HuH-7 (cell line): Measurements from ENCODE around the gene SH3GLB2.
"Not testable (repeated sequence)": the region's sequence is repeated elsewhere in the genome, so short reads cannot be mapped to it uniquely, and the experiment has no call there.

ENCODE experiments used
- DNase-seq: peaks from one replicate; pipeline ENCODE4 v3.0.0; 2011; ENCODE audit warnings: low spot score

Gene SH3GLB2

DNA sequence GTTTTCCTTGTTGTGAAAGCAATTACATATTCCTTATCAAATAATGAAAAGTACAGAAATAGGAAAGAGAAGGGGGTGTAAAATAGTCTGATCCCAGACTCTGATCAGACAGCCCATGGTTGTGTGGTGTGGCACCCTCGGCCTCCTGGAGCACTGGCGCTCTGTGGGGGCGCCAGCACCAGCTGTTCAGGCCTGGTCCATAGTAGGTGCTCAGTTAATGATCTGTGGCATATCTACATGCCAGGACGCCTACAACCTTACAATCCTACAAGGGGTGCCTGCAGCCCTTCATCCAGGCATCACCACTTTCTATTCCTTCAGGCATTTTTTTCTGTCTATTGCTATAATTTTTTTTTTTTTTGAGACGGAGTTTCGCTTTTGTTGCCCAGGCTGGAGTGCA is 24.9 kb upstream of the SH3GLB2 start:
- DNase-seq: no peak

DNA sequence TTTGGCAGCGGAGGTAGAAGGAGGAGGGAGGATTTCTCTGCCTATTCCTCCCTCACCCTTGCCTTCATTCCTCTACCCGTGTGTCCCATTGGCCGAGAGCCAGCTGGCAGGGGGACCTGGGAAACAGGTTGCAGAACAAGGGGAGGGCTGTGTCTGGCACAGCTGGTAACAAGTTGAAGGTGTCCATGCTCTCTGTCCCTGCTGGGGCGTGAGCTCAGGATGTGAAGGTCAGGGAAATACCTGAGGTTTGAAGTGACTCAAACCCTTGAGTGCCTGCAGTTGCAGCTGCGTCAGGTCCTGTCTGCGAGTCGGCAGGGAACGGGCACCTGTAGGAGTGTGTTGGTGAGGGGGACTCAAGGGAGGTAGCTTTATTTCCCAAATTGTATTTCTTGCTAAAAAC is 24.5 kb upstream of the SH3GLB2 start:
- no peak for DNase-seq

DNA sequence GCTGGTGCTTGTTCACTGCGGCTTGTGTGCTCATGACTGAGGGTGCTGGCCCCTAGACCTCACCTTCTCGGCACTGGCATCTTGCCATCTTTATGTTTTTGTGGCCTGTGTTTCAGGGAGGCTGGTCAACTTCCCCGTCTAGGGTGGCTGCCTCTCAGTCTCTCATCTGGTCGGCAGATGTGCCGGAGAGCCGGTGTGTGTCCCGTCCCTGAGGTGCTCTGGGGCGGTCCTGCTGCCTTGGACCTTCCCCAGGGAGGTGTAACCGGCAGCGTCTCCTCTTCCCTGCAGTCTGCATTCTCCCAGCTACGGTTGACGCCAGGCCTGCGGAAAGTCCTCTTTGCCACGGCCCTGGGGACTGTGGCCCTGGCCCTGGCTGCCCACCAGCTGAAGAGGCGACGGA is 13.9 kb upstream of the SH3GLB2 start:
- DNase-seq: no peak

DNA sequence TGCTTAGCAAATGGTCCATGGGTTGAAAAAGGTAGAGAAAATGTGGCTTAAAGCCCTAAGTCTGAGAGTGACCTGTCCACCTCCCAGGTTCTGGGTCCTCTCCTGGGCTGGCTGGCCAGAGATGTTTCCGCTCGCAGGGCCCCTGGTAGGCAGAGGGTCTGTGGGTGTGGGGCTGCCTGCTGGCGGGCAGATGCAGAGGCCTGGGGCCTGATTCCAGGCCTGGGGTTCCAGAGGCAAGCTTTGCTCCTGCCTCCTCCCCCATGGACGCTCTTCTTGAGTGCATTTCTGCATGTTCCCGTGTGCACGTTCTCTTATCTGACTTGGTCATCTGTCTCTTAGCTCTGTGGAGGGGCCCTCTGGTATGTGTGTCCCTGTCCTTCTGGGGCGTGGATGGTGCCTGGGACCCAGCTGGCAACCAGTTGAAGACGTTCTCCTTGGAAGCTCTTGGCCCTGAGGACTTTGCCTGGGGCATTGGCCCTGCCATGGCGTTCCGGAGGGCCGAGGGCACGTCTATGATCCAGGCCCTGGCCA is 12.0 kb upstream of the SH3GLB2 start:
- no peak for DNase-seq

DNA sequence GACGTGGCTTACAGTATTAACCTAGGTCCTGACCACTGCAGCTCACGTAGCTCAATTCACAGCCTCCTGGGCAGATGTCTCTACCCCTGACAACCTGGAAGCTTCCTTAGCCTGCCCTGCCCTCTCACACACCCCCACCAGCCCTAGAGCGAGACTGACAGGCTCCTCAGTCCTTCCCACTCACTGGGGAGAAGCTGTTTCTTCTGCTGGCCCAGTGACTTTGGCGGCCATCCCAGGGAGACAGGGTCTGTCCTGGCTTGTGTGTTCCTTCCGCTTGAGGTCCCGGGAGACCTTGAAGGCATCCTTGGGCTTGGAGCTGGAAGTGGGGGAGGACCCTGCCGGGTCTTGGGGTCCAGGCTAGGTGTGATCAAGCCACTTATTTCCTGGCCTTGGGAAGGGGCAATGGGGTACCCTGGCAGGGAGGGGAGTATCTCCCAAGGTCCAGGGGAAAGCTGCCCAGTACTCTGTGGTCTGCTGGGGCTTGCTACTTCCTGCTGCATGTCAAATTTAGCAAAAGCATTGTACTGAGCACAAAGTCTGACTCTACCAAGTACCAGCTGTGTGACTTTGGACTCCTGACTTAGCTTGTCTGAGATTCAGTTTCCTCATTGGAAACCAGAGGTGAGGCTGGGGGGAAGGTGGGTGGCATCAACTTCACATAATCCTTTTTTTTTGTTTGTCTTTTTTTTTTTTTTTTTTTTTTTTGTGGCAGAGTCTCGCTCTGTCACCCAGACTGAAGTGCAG is 10.2 kb upstream of the SH3GLB2 start:
- no peak for DNase-seq

DNA sequence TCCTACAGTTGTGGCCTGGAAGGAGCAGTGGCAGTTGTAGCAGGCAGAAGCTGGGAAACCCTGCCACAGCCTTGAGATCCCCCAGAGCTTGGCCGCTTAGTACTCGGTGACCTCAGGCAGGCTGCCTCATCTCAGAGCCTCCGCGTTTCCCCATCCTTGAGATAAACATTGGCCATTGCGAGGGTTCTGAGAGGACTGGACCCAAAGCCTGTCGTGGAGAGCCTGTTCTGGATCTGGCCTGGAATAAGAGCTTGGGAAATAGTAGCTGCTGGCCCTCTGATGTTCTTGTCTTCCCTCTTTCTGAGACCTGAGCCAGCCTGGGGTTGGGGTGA is 9.6 kb upstream of the SH3GLB2 start:
- no peak for DNase-seq

DNA sequence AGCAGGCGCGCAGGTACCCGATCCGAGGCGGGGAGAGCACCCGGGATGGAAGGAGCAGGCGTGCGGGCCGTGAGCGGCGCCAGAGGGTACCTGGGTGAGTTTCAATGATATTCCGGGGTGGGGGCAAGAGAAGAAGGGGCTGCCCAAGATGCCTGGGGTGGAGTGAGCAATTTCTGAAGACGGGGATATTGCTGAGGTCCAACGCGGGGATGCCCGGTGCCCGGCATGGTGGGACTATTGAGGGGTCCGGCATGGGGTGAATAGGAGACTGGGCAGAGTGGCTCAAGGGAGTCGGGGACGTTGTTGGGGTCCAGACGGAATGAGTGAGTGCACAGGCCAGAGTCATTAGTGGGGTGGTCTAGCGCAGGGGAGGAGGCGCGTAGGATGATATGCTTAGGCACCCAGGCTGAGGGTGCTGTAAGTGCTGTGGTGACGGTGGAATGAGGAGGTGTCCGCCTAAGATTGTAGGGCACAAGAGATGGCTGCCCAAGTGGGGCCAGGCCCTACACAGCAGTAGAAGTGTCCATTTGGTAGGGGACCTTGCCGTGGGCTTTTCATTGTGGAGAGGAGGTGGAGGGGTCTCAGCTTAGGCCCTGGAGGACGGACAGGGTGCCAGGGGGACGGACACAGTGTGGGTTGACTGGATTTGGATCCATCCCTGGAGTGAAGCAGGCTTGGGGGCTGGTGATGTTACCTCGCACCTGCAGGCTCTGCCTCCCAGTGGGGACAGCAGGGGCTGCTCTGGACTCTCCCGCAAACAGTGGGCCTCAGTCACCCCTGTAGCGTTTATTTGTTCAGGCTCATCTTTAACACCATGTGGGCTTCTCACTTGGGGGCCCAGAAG is 9.0 kb upstream of the SH3GLB2 start:
- no peak for DNase-seq

DNA sequence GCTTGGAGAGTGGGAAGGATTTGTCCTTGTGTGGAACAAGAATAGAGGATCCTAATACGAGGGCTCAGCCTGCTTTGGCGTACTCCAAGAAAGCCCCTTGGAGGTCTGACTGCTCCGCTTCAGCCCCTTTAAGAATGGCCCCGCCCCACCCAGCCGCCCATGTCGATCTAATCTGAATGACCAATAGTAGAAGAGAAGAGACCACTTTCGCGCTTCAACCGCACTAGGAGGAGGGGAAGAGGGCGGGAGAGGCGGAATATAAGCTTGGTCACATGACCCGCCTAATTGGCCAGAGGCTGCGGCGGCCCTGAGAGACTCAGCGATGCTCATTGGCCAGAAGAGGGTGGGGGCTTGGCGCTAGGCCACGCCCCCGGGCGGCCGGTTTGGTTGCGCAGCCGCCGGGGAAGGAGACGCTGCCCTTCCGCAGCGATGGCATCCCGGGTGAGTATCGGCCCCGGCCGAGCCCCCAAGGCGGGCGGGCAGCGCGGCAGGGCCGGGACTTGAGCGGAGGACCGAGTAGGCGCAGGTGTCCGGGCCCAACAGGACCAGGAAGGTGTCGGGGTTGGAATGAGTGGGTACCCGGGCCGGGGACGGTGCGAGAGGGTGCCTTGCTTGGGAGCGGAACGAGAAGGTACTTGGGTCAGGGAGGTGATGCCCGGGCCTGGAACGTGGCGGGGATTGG is 8.3 kb upstream of the SH3GLB2 start, which contains the start of gene MIGA2:
Gene MIGA2 (plus strand): TSS at position 386 of the 682 bp plus-strand sequence. CDS start 3,969 bp downstream, outside the sequence.
- peak; percentile 99 for DNase-seq

DNA sequence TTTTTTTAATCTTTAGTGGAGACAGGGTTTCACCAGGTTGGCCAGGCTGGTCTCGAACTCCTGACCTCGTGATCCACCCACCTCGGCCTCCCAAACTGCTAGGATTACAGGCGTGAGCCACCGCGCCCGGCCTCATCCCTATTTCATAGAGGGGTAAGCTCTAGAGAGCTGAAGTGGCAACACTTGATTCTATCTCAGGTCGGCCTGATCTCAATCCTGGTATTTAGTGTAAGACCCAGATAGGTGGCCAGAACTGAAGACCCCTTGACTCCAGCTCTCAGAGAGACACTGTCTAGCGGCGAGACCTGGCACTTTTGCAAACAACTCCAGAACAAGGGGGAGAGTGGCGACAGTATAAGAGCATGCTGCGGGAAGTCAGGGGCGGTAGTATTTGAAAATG is 7.7 kb upstream of the SH3GLB2 start:
- DNase-seq: not testable (repeated sequence)

DNA sequence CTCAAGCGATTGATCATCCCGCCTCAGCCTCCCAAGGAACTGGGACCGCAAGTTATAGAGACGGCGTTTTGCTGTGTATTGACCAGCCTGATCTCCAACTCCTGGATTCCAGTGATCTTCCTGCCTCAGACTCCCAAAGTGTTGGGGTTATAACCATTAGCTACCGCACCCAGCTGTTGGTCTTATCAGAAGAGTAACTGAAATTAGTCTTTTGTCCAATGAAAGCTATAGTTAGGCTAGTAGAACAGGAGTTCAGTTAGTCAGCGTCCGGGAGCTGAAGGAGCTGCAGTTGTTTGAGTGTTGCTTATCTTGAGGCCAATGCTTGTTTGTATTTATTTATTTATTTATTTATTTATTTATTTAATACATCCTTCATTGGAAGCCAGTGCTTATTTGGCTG is 5.1 kb upstream of the SH3GLB2 start:
- DNase-seq: no peak

DNA sequence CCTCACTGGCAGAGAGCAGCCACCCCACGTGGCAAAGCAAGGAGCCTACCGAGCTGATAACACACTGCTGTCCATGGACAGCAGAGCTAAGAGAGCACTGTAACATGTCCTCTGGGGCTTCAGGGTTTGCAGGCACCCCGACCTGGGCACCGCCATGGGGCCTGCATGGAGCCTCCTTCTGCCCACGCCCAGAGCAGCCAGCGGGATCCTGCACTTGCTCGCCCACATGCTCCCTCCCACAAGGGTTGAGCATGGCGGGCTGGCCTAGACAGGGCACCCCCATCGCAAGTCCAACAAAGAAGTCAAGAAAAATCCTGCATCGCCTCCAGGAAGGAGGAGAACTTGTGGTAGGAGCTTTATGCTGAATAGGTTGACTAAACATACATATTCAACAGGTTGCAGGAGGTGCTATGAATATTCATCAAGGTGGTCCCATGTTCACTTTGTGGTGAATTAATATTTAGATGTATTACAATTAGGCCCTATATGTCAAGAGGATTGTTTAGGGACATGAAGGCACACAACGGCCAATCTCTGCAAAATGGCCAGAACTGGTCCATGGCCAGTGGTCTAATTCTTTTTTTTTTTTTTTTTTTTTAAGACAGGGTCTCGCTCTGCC is 4.5 kb upstream of the SH3GLB2 start:
- DNase-seq: no peak

DNA sequence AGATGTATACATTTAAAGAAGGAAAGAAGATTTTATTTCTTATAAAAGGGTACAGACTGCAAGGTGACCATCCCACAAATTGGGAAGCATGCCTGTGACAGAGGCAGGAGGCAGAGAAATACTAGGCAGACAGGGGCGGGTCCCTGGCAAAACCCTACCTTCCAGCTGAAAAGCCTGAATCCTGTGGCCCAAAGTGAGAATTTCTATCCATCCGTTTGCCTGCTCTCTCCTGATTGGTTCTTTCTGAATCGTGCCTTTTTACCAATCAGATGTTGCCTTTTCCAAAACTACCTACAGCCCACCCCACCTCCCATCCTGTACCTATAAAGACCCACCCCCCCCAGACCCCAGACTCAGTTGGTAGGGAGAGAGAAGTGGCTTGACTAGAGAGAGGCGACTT is 3.4 kb upstream of the SH3GLB2 start:
- DNase-seq: no peak

DNA sequence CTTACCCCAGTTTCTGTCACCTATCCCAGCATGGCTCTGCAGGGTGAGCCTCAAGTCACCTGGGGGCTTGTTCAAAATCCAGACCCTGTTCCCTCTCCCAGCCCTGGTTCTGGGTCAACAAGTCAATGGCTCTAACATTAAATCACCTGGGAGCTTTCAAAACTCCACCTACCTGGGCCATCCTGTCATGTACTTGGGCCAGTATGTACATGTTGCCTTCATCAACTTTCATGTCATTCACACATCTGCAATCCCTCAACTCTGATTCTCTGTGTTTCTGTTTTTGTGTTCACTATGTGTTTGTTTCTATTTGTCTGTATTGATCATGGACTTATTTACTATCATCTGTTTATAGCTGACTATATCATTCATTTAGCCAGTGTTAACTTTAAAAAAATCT is 2.1 kb upstream of the SH3GLB2 start:
- no peak for DNase-seq

DNA sequence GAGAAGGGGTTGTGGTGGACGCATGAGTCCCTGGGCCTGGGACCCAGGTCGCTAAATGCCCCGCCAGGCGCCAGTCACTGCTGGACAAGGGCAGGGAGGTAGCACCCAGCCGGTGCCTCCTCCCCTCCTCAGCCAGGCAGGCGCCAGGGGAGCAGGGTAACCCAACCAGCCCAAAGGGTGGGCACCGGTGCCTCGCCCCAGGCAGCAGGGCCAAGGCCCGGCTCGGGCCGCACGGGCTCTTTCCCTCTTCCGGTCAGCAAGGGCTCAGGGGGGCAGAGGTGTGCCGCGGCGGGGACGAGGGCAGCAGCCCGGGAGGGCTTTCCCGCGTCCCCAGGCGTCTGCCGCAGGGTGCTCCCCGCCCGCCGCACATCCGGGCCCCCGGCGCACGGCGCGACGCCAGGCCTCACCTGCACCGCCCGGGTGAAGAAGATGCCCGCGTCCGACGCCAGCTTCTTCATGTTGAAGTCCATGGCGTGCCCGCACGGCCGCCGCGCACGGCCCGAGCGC is 393 bp downstream of the SH3GLB2 start:
- peak; percentile 40 for DNase-seq

DNA sequence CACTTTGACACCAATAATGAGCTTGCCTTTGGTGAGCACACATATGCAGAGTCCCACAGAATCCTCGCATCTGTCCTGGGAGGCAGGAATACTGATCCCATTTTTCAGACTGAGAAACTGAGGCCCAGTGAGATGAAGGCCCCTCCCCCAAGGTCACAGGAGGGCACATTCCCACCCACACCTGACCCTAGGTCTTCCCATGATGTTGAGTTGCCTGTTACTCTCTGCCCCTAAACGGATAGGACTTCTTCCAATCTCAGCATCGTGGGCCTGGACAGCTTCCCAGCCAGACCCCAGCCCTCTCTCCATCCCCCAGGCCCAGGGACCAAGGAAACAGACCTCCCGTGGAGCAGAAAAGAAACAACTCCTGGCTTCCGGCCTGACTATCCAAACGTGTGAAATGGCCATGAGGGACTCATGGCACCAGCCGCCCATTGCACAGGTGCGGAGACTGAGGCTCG is 877 bp downstream of the SH3GLB2 start:
- DNase-seq: no peak

DNA sequence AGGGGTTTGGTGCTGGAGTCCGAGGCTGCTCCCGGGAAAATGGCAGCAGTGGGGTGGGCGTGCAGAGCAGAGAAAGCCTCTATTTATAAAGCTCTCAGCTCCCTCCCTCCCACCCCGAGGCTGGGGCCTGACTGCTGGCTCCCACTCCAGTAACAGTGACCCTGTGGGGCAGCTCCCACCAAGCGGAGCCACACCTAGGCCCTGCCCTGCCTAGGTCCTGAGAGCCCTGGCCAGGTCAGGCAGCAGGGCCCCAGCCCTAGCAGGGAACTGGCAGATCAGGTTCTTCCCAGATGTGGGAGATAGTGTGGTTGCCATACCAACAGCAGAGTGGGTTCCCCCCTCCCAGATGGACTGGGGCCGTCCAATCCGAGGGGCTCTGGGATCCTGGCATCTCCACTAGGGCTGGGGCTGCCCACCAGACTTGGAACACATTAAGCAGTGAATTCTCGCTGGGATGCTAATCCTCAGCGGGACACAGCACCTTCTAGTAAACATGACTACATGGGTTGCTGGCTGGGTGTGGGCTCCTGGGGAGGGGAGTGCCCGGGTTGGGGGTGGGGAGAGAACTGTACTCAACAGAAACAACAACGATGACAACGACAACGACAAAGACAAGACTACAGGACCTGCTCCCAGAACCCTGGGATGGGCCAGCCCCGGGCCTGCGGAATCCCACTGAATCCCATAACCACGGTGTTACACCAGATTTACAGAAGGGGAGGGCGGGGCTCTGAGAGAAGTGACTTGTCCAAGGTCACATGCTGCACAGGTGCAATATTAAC is 1.5 kb downstream of the SH3GLB2 start:
- DNase-seq: no peak

DNA sequence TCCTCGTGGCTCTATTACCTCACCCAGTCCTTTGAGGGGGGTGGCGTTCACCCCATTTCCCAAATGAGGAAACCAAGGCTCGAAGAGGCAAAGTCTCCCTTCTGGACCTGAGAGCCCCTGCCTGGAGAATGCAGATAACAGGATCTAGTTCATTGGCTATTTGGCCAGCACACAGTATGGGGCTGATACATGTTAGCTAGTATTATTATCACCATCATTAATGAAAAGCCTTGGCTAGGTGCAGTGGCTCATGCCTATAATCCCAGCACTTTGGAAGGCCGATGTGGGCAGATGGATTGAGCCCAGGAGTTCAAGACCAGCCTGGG is 4.3 kb downstream of the SH3GLB2 start:
- no peak for DNase-seq

DNA sequence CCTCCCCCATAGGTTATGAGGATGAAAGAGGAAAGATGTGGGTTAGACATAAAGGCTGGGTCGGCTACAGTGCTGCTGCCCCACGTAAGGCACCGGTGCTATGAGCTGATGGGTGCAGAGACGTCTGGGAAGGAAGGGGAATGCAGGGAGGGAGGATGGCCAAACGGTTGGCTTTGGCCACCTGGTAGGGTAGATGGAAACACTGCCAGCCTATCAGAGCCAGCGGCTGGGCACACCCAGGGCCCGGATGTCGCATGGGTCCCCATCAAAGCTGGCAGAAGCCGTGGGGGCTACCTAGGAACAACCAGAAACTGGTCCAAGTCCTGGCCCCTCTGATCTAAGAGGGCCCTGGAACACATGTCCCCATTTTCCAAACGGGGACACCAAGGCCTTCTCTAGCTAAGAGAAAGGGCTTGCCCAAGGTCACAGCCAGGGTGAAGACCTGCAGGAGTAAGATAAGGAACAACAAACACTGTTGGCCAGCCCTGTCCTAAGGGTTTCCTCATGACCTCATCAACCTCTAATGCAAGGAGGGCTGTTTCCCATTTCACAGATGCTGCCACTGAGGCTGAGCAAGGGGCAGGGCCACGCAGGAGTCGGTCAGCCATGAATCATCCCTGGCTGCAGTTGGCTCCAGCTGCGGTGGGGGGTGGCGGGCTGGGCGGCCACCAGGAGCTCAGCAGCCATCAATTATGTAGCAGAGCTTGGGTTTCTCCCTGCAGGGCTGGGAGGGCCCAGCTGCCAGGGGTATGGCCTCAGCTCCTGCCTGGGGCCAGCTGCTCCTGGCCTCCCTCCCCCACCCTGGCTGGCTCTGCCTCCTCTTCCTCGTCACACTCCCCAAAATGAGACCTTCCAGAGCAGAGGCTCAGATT is 4.9 kb downstream of the SH3GLB2 start:
- DNase-seq: no peak

DNA sequence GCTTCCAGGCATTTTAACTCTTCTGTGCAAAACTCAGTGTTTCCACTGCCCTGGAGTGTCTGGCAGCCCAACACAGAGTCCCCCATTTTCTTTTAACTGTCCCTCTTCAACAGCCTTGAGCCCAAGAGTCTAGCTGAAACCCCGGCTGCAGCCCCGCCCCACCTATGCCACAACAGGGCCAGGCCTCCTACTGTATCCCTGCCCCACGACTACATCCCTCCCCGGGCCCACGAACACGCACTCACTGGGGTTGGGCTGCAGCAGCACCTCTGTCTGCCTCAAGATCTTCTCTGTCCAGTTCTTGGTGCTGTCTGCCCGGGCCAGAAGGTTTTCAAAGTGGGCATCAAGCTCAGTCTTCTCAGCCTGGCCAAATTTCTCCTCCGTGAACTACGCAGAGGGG is 6.1 kb downstream of the SH3GLB2 start:
- no peak for DNase-seq

DNA sequence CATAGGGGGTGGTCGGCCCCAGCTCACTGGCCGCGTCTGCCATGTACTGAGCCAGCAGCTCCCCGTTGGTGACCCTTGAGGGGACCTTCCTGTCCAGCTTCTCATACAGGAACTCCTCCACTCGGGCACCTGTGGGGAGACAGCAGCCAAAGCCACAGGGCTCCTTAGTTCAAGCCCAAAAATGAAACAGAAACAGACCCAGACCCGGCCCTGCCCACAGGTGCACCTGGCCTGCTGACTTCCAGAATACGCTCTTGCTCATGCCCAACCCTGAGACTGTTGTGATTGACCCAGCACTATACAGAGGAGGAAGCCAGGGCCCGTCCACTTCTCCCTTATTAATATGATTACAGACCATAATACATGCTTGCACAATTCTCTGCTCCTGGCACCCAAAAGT is 7.0 kb downstream of the SH3GLB2 start:
- no peak for DNase-seq
